OCI-LY7 (cell line): ENCODE results near the gene RIMS1.

Experiments used
- EZH2phosphoT487 ChIP-seq: fragments of 200-600 bp; sonication (generic); IDR thresholded peaks from 2 replicates; pipeline ENCODE4 v1.6.1; 2018; ENCODE audit warnings: low read depth, borderline replicate concordance, mild to moderate bottlenecking, mixed run types, antibody characterized with exemption, low read length, moderate library complexity, mixed read lengths
- TF ChIP-seq, protein P1 (sequence below): fragments of 200-600 bp; sonication (generic); conservative IDR thresholded peaks from 2 replicates; pipeline ENCODE4 v1.5.1; 2014; ENCODE audit warnings: mild to moderate bottlenecking, antibody characterized with exemption, low read length, moderate library complexity, mixed read lengths

DNA sequence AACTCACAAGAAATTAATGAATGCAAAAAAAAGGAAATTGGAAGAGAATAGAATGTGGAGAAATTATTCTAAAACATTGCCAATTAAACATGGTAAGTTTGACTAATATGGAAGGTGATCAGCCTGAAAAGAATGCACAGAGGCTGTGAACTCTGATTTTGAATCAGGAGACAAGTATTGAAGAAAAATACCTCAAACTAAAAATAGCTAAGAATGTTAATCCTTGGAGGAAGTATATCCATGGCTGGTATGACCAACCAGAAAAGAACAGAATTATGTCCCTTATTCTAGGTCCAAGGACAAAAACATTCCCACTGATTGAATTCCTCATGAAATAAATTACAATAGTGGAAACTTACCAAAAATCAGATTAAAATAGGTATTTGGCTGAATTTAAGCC, 7.3 kb upstream of the RIMS1 start:
- TF ChIP-seq, protein P1, sequence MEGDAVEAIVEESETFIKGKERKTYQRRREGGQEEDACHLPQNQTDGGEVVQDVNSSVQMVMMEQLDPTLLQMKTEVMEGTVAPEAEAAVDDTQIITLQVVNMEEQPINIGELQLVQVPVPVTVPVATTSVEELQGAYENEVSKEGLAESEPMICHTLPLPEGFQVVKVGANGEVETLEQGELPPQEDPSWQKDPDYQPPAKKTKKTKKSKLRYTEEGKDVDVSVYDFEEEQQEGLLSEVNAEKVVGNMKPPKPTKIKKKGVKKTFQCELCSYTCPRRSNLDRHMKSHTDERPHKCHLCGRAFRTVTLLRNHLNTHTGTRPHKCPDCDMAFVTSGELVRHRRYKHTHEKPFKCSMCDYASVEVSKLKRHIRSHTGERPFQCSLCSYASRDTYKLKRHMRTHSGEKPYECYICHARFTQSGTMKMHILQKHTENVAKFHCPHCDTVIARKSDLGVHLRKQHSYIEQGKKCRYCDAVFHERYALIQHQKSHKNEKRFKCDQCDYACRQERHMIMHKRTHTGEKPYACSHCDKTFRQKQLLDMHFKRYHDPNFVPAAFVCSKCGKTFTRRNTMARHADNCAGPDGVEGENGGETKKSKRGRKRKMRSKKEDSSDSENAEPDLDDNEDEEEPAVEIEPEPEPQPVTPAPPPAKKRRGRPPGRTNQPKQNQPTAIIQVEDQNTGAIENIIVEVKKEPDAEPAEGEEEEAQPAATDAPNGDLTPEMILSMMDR: no peak
- no peak for TF ChIP-seq EZH2phosphoT487
